Keratinocyte (primary cell): ENCODE measurements around the gene COL9A3. TPM values are rescaled to one million over a fixed set of nuclear protein-coding genes. Genes with fewer than 3 reads are reported as not detected.

Experiments
- DNase-seq: peaks from one replicate; pipeline ENCODE4 v3.0.0-alpha.2; 2011; ENCODE audit warnings: low read depth, missing footprints, low spot score
- FAIRE-seq: peaks from 2 replicates; lab custom pipeline; 2011; peaks lifted over from hg19 to GRCh38; lab: Jason Lieb, UNC
- H2AFZ ChIP-seq: 2 replicates; pipeline ENCODE4 v1.6.0; 2012; ENCODE audit warnings: low read length, control low read depth, inconsistent platforms; ENCODE audit not compliant: control insufficient read depth
- H3K27ac ChIP-seq: 2 replicates; pipeline ENCODE4 v1.5.1; 2011; ENCODE audit warnings: low read length; ENCODE audit not compliant: control insufficient read depth, insufficient read depth
- H3K27me3 ChIP-seq: 3 replicates; pipeline ENCODE4 v1.6.0; 2011; ENCODE audit warnings: low read length; ENCODE audit not compliant: control insufficient read depth, insufficient read depth; ENCODE audit errors: extremely low read depth
- H3K36me3 ChIP-seq, 2 experiments: 2 replicates in 1 of 2; 3 replicates in 1 of 2; pipeline ENCODE4 v1.5.1; 2011; ENCODE audit warnings: low read length in 2 of 2, mild to moderate bottlenecking in 1 of 2; ENCODE audit not compliant: control insufficient read depth in 2 of 2, insufficient read depth in 2 of 2; ENCODE audit errors: extremely low read depth in 1 of 2
- H3K4me1 ChIP-seq: 3 replicates; pipeline ENCODE4 v1.5.1; 2011; ENCODE audit warnings: low read length; ENCODE audit not compliant: control insufficient read depth, insufficient read depth; ENCODE audit errors: extremely low read depth
- H3K4me2 ChIP-seq: 3 replicates; pipeline ENCODE4 v1.6.0; 2011; ENCODE audit warnings: low read depth, low read length; ENCODE audit not compliant: control insufficient read depth, insufficient read depth; ENCODE audit errors: extremely low read depth
- H3K4me3 ChIP-seq, 3 experiments: fragments of 200-600 bp in 1 of 3; sonication (generic) in 1 of 3; 2 replicates in 2 of 3; 3 replicates in 1 of 3; pipeline ENCODE4 v1.5.1; 2011 to 2016; ENCODE audit warnings: low read length in 3 of 3, mild to moderate bottlenecking in 3 of 3, control low read depth in 2 of 3, inconsistent platforms in 1 of 3, low read depth in 1 of 3, mixed read lengths in 1 of 3, mixed run types in 1 of 3, moderate library complexity in 1 of 3; ENCODE audit not compliant: control insufficient read depth in 2 of 3, insufficient read depth in 2 of 3; ENCODE audit errors: extremely low read depth in 1 of 3
- H3K79me2 ChIP-seq: 2 replicates; pipeline ENCODE4 v1.6.0; 2012; ENCODE audit warnings: low read length; ENCODE audit not compliant: control insufficient read depth, insufficient read depth
- H3K9ac ChIP-seq: 3 replicates; pipeline ENCODE4 v1.6.0; 2011; ENCODE audit warnings: low read length; ENCODE audit not compliant: control insufficient read depth, insufficient read depth; ENCODE audit errors: extremely low read depth
- H3K9me1 ChIP-seq: 3 replicates; pipeline ENCODE4 v1.6.0; 2011; ENCODE audit warnings: low read length; ENCODE audit not compliant: control insufficient read depth, insufficient read depth; ENCODE audit errors: extremely low read depth
- H3K9me3 ChIP-seq: 2 replicates; pipeline ENCODE4 v1.5.1; 2012; ENCODE audit warnings: low read depth, low read length; ENCODE audit not compliant: control insufficient read depth
- H4K20me1 ChIP-seq: 3 replicates; pipeline ENCODE4 v1.6.0; 2011; ENCODE audit warnings: low read length; ENCODE audit not compliant: control insufficient read depth, insufficient read depth; ENCODE audit errors: extremely low read depth
- EZH2 ChIP-seq: IDR thresholded peaks from one replicate; pipeline ENCODE4 v1.6.1; 2012; ENCODE audit warnings: inconsistent platforms, mild to moderate bottlenecking, low read length, moderate library complexity
- dilution Hi-C: fragments of 300-500 bp; cut with MboI; formaldehyde crosslinking; loops from one replicate; pipeline ENCODE4 v1.7.0; 2020; ENCODE audit warnings: low sequenced_read_pairs; ENCODE audit not compliant: extremely low pct_ligation_motif_present
- polyA plus RNA-seq, 5 experiments: library from polyadenylated mRNA; depleted of rRNA in 3 of 5; stranded (reverse) in 3 of 5; stranded (forward) in 1 of 5; unstranded in 1 of 5; fragments of >200 nt; gene quantifications; 1 replicate in 1 of 5; 2 replicates in 3 of 5; 3 replicates in 1 of 5; pipeline versions ENCODE4 v1.2.1 to v1.2.3, GENCODE V29; 2011 to 2012; ENCODE audit warnings: missing spikeins in 2 of 5, low read depth in 1 of 5, low replicate concordance in 1 of 5
- TF ChIP-seq, protein P1 (sequence below), 3 experiments: IDR thresholded peaks in 1 of 3; conservative IDR thresholded peaks in 1 of 3; optimal IDR thresholded peaks in 1 of 3; 2 replicates in 2 of 3; 3 replicates in 1 of 3; pipeline versions ENCODE3 to v1.5.1; 2011; ENCODE audit warnings: low read length in 3 of 3, mild to moderate bottlenecking in 3 of 3, moderate library complexity in 2 of 3, control low read depth in 1 of 3, inconsistent platforms in 1 of 3; ENCODE audit not compliant: insufficient read depth in 2 of 3; ENCODE audit errors: extremely low read depth in 1 of 3

COL9A3 gene
- polyA plus RNA-seq, 1 donor (not counting 4 experiments of a cell fraction or from before 2014, with no cell fraction given): 4.8 TPM

DNA sequence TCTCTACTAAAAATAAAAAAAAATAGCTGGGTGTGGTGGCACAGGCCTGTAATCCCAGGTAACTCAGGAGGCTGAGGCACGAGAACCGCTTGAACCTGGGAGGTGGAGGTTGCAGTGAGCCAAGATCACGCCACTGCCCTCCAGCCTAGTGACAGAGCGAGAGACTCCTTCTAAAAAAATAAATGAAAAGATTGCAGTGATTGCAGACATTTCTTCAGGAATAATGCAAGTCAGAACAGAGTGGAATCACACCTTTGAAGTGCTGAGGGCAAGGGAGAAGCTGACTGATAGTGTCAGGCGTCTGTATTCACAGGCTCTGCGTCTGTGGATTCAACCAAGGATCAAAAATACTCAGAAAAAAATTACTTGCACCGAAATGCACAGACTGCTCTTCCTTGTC, 47.4 kb downstream of the COL9A3 start:
- peaks cover 11% of the 10 kb centered on the region for H3K4me1 ChIP-seq
- dilution Hi-C loops: no loop called here
- H3K9me1 ChIP-seq: no peaks in the 10 kb centered on the region
- H3K9ac ChIP-seq: no peak overlapping the region
- peaks cover 19% of the 10 kb centered on the region for H3K79me2 ChIP-seq
- no peak for DNase-seq
- H3K9me3 ChIP-seq: no peaks in the 10 kb centered on the region
- H3K4me3 ChIP-seq: no peak overlapping the region
- no peak overlapping the region for H2AFZ ChIP-seq
- no peaks in the 10 kb centered on the region for H3K27me3 ChIP-seq
- H4K20me1 ChIP-seq: peaks cover 4% of the 10 kb centered on the region
- H3K4me2 ChIP-seq: no peak overlapping the region
- no peak for TF ChIP-seq EZH2
- TF ChIP-seq, protein P1, sequence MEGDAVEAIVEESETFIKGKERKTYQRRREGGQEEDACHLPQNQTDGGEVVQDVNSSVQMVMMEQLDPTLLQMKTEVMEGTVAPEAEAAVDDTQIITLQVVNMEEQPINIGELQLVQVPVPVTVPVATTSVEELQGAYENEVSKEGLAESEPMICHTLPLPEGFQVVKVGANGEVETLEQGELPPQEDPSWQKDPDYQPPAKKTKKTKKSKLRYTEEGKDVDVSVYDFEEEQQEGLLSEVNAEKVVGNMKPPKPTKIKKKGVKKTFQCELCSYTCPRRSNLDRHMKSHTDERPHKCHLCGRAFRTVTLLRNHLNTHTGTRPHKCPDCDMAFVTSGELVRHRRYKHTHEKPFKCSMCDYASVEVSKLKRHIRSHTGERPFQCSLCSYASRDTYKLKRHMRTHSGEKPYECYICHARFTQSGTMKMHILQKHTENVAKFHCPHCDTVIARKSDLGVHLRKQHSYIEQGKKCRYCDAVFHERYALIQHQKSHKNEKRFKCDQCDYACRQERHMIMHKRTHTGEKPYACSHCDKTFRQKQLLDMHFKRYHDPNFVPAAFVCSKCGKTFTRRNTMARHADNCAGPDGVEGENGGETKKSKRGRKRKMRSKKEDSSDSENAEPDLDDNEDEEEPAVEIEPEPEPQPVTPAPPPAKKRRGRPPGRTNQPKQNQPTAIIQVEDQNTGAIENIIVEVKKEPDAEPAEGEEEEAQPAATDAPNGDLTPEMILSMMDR (optimal IDR thresholded peaks at IDR 0.05 in 1 of 3, IDR thresholded peaks at IDR 0.05 in 1 of 3, conservative IDR thresholded peaks at IDR 0.05 in 1 of 3; ENCODE audit: extremely low read depth in 1 of 3, insufficient read depth in 2 of 3, low read length in 3 of 3): no peak
- H3K36me3 ChIP-seq: peaks cover 0 to 3% of the 10 kb centered on the region in 2 experiments
- FAIRE-seq: no peak
- H3K27ac ChIP-seq: no peak overlapping the region

GRCh38 chr20:62872184-62872847, 55.5 kb downstream of the COL9A3 start:
- Histone ChIP-seq H3K9ac (no peak overlapping the region), H3K4me3 (no peak overlapping the region), H3K36me3 (no peaks in the 10 kb centered on the region), H3K4me1 (peaks cover 11% of the 10 kb centered on the region), H3K4me2 (no peak overlapping the region), H3K27ac (no peak overlapping the region), H3K27me3 (no peaks in the 10 kb centered on the region), H2AFZ (no peak overlapping the region), H3K9me1 (no peaks in the 10 kb centered on the region), H3K9me3 (no peaks in the 10 kb centered on the region), H4K20me1 (no peaks in the 10 kb centered on the region), H3K79me2 (no peaks in the 10 kb centered on the region)
- TF ChIP-seq, protein P1 (optimal IDR thresholded peaks at IDR 0.05 in 1 of 3, IDR thresholded peaks at IDR 0.05 in 1 of 3, conservative IDR thresholded peaks at IDR 0.05 in 1 of 3; ENCODE audit: extremely low read depth in 1 of 3, insufficient read depth in 2 of 3, low read length in 3 of 3): no peak
- TF ChIP-seq EZH2: no peak
- no peak for FAIRE-seq
- no peak for DNase-seq
- dilution Hi-C loops: no loop called here
